ENCODE data around the gene KRT13.

KRT13 gene

GRCh38 chr17:41475421-41475820, 30.0 kb downstream of the KRT13 start:
- no CpG with 5 or more reads among the region's 4 CpGs for WGBS, 2 donors (ENCODE audit: extremely low coverage in 2 of 2, insufficient read length in 2 of 2, insufficient replicate concordance in 1 of 2)
- H2BK5ac ChIP-seq (ENCODE audit: low read length) = no peak overlapping the region
- H2BK12ac ChIP-seq (ENCODE audit: low read length) = no peak overlapping the region
- H3K18ac ChIP-seq (ENCODE audit: low read length) = no peak overlapping the region
- H3K4me1 ChIP-seq (ENCODE audit: control insufficient read depth in 2 of 2, insufficient read depth in 1 of 2, low read depth in 1 of 2, low read length in 2 of 2) = peaks cover 0 to 1% of the 10 kb centered on the region in 2 donors
- no peaks in the 10 kb centered on the region for H3K79me1 ChIP-seq (ENCODE audit: low read depth, low read length)
- no peaks in the 10 kb centered on the region for H3K27me3 ChIP-seq (ENCODE audit: control insufficient read depth in 3 of 3, insufficient read depth in 3 of 3, low read depth in 1 of 3, low read length in 3 of 3)
- no peak overlapping the region for H4K8ac ChIP-seq (ENCODE audit: low read depth, low read length)
- no peak overlapping the region for H3K9ac ChIP-seq (ENCODE audit: low read depth, low read length, poor library complexity)
- DNase-seq (ENCODE audit: low spot score) = no peak
- no peak overlapping the region for H2BK120ac ChIP-seq (ENCODE audit: low read depth, low read length)
- H2AK5ac ChIP-seq (ENCODE audit: low read depth, low read length) = no peak overlapping the region
- no peak overlapping the region for H3K4me3 ChIP-seq (ENCODE audit: low read length in 2 of 2)
- H3K14ac ChIP-seq (ENCODE audit: low read length) = no peak overlapping the region
- no peak overlapping the region for H3K27ac ChIP-seq (replicated peaks; ENCODE audit: low read length)
- no peak overlapping the region for H4K91ac ChIP-seq (ENCODE audit: low read depth, low read length, poor library complexity)
- H3K4me2 ChIP-seq (ENCODE audit: insufficient read depth, low read length, poor library complexity, severe bottlenecking) = no peak overlapping the region
- H3K9me3 ChIP-seq (replicated peaks in 1 of 2; ENCODE audit: control insufficient read depth in 2 of 2, insufficient read depth in 1 of 2, low read depth in 1 of 2, low read length in 2 of 2) = no peaks in the 10 kb centered on the region
- no peak overlapping the region for H2AFZ ChIP-seq (ENCODE audit: low read length)
- H2BK15ac ChIP-seq (ENCODE audit: low read length) = no peak overlapping the region
- no peaks in the 10 kb centered on the region for H3K36me3 ChIP-seq (replicated peaks in 1 of 2; ENCODE audit: control insufficient read depth in 2 of 2, insufficient read depth in 2 of 2, low read length in 2 of 2)
- H3K4ac ChIP-seq (ENCODE audit: low read length) = no peak overlapping the region
- H3K23ac ChIP-seq (ENCODE audit: low read depth, low read length, poor library complexity) = no peak overlapping the region

- Histone ChIP-seq H3K27me3 (ENCODE audit: control insufficient read depth in 3 of 3, insufficient read depth in 3 of 3, low read depth in 1 of 3, low read length in 3 of 3) (no peaks in the 10 kb centered on the region), H4K91ac (ENCODE audit: low read depth, low read length, poor library complexity) (no peak overlapping the region), H3K27ac (replicated peaks; ENCODE audit: low read length) (no peak overlapping the region), H3K18ac (ENCODE audit: low read length) (no peak overlapping the region), H3K4me3 (ENCODE audit: low read length in 2 of 2) (no peak overlapping the region), H2BK15ac (ENCODE audit: low read length) (no peak overlapping the region), H3K4me2 (ENCODE audit: insufficient read depth, low read length, poor library complexity, severe bottlenecking) (no peak overlapping the region), H3K9ac (ENCODE audit: low read depth, low read length, poor library complexity) (no peak overlapping the region), H3K9me3 (replicated peaks in 1 of 2; ENCODE audit: control insufficient read depth in 2 of 2, insufficient read depth in 1 of 2, low read depth in 1 of 2, low read length in 2 of 2) (no peaks in the 10 kb centered on the region), H2BK5ac (ENCODE audit: low read length) (no peak overlapping the region), H2AFZ (ENCODE audit: low read length) (no peak overlapping the region), H2AK5ac (ENCODE audit: low read depth, low read length) (no peak overlapping the region), H3K36me3 (replicated peaks in 1 of 2; ENCODE audit: control insufficient read depth in 2 of 2, insufficient read depth in 2 of 2, low read length in 2 of 2) (no peaks in the 10 kb centered on the region), H3K4me1 (ENCODE audit: control insufficient read depth in 2 of 2, insufficient read depth in 1 of 2, low read depth in 1 of 2, low read length in 2 of 2) (peaks cover 0 to 1% of the 10 kb centered on the region in 2 donors), H3K23ac (ENCODE audit: low read depth, low read length, poor library complexity) (no peak overlapping the region), H3K14ac (ENCODE audit: low read length) (no peak overlapping the region), H4K8ac (ENCODE audit: low read depth, low read length) (no peak overlapping the region), H3K4ac (ENCODE audit: low read length) (no peak overlapping the region), H2BK120ac (ENCODE audit: low read depth, low read length) (no peak overlapping the region), H2BK12ac (ENCODE audit: low read length) (no peak overlapping the region), H3K79me1 (ENCODE audit: low read depth, low read length) (no peaks in the 10 kb centered on the region)
- DNase-seq (ENCODE audit: low spot score) = no peak
- WGBS, 2 donors (ENCODE audit: extremely low coverage in 2 of 2, insufficient read length in 2 of 2, insufficient replicate concordance in 1 of 2) = no CpG with 5 or more reads among the region's 8 CpGs
Observed at GRCh38 chr17:41474863-41475262, 30.5 kb downstream of the KRT13 start.

GRCh38 chr17:41468346-41468745, 37.1 kb downstream of the KRT13 start:
- Histone ChIP-seq H3K9ac (ENCODE audit: low read depth, low read length, poor library complexity) (no peak overlapping the region), H2BK120ac (ENCODE audit: low read depth, low read length) (no peak overlapping the region), H3K23ac (ENCODE audit: low read depth, low read length, poor library complexity) (no peak overlapping the region), H4K91ac (ENCODE audit: low read depth, low read length, poor library complexity) (no peak overlapping the region), H3K18ac (ENCODE audit: low read length) (no peak overlapping the region), H2BK5ac (ENCODE audit: low read length) (no peak overlapping the region), H3K4me2 (ENCODE audit: insufficient read depth, low read length, poor library complexity, severe bottlenecking) (no peak overlapping the region), H3K9me3 (replicated peaks in 1 of 2; ENCODE audit: control insufficient read depth in 2 of 2, insufficient read depth in 1 of 2, low read depth in 1 of 2, low read length in 2 of 2) (no peaks in the 10 kb centered on the region), H4K8ac (ENCODE audit: low read depth, low read length) (no peak overlapping the region), H3K79me1 (ENCODE audit: low read depth, low read length) (no peaks in the 10 kb centered on the region), H3K4me3 (ENCODE audit: low read length in 2 of 2) (no peak overlapping the region), H3K27me3 (ENCODE audit: control insufficient read depth in 3 of 3, insufficient read depth in 3 of 3, low read depth in 1 of 3, low read length in 3 of 3) (no peaks in the 10 kb centered on the region), H3K14ac (ENCODE audit: low read length) (no peak overlapping the region), H3K4ac (ENCODE audit: low read length) (no peak overlapping the region), H3K36me3 (replicated peaks in 1 of 2; ENCODE audit: control insufficient read depth in 2 of 2, insufficient read depth in 2 of 2, low read length in 2 of 2) (no peaks in the 10 kb centered on the region), H2BK12ac (ENCODE audit: low read length) (no peak overlapping the region), H3K4me1 (ENCODE audit: control insufficient read depth in 2 of 2, insufficient read depth in 1 of 2, low read depth in 1 of 2, low read length in 2 of 2) (no peaks in the 10 kb centered on the region), H2AFZ (ENCODE audit: low read length) (no peak overlapping the region), H3K27ac (replicated peaks; ENCODE audit: low read length) (no peak overlapping the region), H2AK5ac (ENCODE audit: low read depth, low read length) (no peak overlapping the region), H2BK15ac (ENCODE audit: low read length) (no peak overlapping the region)
- no peak for DNase-seq (ENCODE audit: low spot score)

- no peak for DNase-seq (ENCODE audit: low spot score)
- no peaks in the 10 kb centered on the region for H3K79me1 ChIP-seq (ENCODE audit: low read depth, low read length)
- no peak overlapping the region for H2AK5ac ChIP-seq (ENCODE audit: low read depth, low read length)
- H3K4me3 ChIP-seq (ENCODE audit: low read length in 2 of 2) = no peak overlapping the region
- no peaks in the 10 kb centered on the region for H3K9me3 ChIP-seq (replicated peaks in 1 of 2; ENCODE audit: control insufficient read depth in 2 of 2, insufficient read depth in 1 of 2, low read depth in 1 of 2, low read length in 2 of 2)
- H3K4me1 ChIP-seq (ENCODE audit: control insufficient read depth in 2 of 2, insufficient read depth in 1 of 2, low read depth in 1 of 2, low read length in 2 of 2) = no peaks in the 10 kb centered on the region
- no peak overlapping the region for H3K9ac ChIP-seq (ENCODE audit: low read depth, low read length, poor library complexity)
- no peak overlapping the region for H3K23ac ChIP-seq (ENCODE audit: low read depth, low read length, poor library complexity)
- no CpG with 5 or more reads among the region's 4 CpGs for whole genome bisulfite sequencing, 2 donors (ENCODE audit: extremely low coverage in 2 of 2, insufficient read length in 2 of 2, insufficient replicate concordance in 1 of 2)
- H2BK5ac ChIP-seq (ENCODE audit: low read length) = no peak overlapping the region
- H3K27ac ChIP-seq (replicated peaks; ENCODE audit: low read length) = no peak overlapping the region
- H3K36me3 ChIP-seq (replicated peaks in 1 of 2; ENCODE audit: control insufficient read depth in 2 of 2, insufficient read depth in 2 of 2, low read length in 2 of 2) = no peaks in the 10 kb centered on the region
- H3K27me3 ChIP-seq (ENCODE audit: control insufficient read depth in 3 of 3, insufficient read depth in 3 of 3, low read depth in 1 of 3, low read length in 3 of 3) = no peaks in the 10 kb centered on the region
- H4K8ac ChIP-seq (ENCODE audit: low read depth, low read length) = no peak overlapping the region
- no peak overlapping the region for H3K4me2 ChIP-seq (ENCODE audit: insufficient read depth, low read length, poor library complexity, severe bottlenecking)
- H2BK120ac ChIP-seq (ENCODE audit: low read depth, low read length) = no peak overlapping the region
- H2BK15ac ChIP-seq (ENCODE audit: low read length) = no peak overlapping the region
- no peak overlapping the region for H2AFZ ChIP-seq (ENCODE audit: low read length)
- H3K18ac ChIP-seq (ENCODE audit: low read length) = no peak overlapping the region
- H3K14ac ChIP-seq (ENCODE audit: low read length) = no peak overlapping the region
- H2BK12ac ChIP-seq (ENCODE audit: low read length) = no peak overlapping the region
- H3K4ac ChIP-seq (ENCODE audit: low read length) = no peak overlapping the region
- H4K91ac ChIP-seq (ENCODE audit: low read depth, low read length, poor library complexity) = no peak overlapping the region
Observed at GRCh38 chr17:41467561-41467960, 37.9 kb downstream of the KRT13 start.
